Thoracic aorta (tissue), 2 donors: ENCODE results near the gene GGTA1. TPM values are rescaled to one million over a fixed set of nuclear protein-coding genes. Genes with fewer than 3 reads are reported as not detected.

Experiments used
- ATAC-seq: fragments of 150-250 bp; one replicate; pipeline ENCODE4 v1.8.0; 2017; ENCODE audit warnings: low read depth; ENCODE audit not compliant: insufficient number of reproducible peaks, low FRiP score
- DNase-seq: peaks from one replicate; pipeline ENCODE4 v3.0.0-alpha.2; 2020; ENCODE audit warnings: low spot score
- H3K27ac ChIP-seq, 2 donors: fragments of 200-600 bp; sonication (generic); 1 replicate in 1 of 2; 2 replicates in 1 of 2; pipeline ENCODE4 v1.5.1; 2016; ENCODE audit warnings: mild to moderate bottlenecking in 2 of 2, moderate library complexity in 2 of 2
- H3K27me3 ChIP-seq: fragments of 200-600 bp; sonication (generic); replicated peaks from 2 replicates; pipeline ENCODE4 v1.6.0; 2016; ENCODE audit warnings: mild to moderate bottlenecking; ENCODE audit not compliant: insufficient read depth
- H3K36me3 ChIP-seq: fragments of 200-600 bp; sonication (generic); one replicate; pipeline ENCODE4 v1.5.1; 2016
- H3K4me1 ChIP-seq, 2 donors: fragments of 200-600 bp; sonication (generic); 1 replicate in 1 of 2; 2 replicates in 1 of 2; pipeline versions ENCODE4 v1.5.1 to v1.6.0; 2016; ENCODE audit warnings: low read depth in 2 of 2, mild to moderate bottlenecking in 1 of 2; ENCODE audit not compliant: control insufficient read depth in 1 of 2
- H3K4me3 ChIP-seq: fragments of 200-600 bp; sonication (generic); 2 replicates; pipeline ENCODE4 v1.5.1; 2016; ENCODE audit warnings: mild to moderate bottlenecking
- H3K9me3 ChIP-seq: fragments of 200-600 bp; sonication (generic); 2 replicates; pipeline ENCODE4 v1.5.1; 2016
- total RNA-seq, 2 donors: library from RNA; depleted of rRNA; stranded (reverse); fragments of >200 nt; gene quantifications; one replicate each; pipeline versions ENCODE4 v1.1.0 to v1.2.3, GENCODE V29; 2016
- TF ChIP-seq, protein P1 (sequence below): fragments of 200-600 bp; sonication (generic); IDR thresholded peaks from one replicate; pipeline ENCODE4 v1.5.1; 2019; ENCODE audit warnings: antibody characterized with exemption

Gene GGTA1
- total RNA-seq, 2 donors from 2014 or later: 55.1 to 102 TPM

DNA sequence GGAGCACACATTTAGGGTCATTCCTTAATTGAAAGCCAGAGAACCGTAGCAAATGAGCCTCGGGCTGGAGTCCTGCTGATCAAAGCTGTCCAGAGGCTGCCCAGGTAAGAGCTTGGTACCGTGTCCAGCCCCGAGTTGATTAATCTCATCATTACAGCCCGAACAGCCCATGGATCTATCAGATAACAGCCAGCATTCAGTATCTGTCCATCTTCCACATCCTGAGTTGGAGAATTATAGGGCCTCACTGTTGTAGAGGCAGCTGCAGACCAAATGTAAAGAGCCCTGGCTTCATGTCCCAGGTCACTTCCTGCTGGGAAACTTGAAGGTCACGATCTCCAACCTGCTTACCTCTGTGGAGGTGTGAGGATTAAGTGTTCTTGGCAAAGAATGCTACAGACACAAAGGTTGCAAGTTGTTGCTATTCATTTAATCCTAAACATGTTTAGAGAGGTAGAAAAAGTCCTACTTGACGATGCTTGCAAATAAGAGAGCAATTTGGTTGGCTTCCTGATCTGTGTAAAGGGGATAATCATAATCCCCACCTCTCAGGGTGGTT is 16.1 kb downstream of the GGTA1 start:
- Histone ChIP-seq H3K27me3 (no peaks in the 10 kb centered on the region), H3K4me3 (no peak overlapping the region), H3K27ac (peak overlapping the region; percentile 76 to 92), H3K9me3 (no peaks in the 10 kb centered on the region), H3K4me1 (peaks cover 65 to 93% of the 10 kb centered on the region in 2 donors), H3K36me3 (no peaks in the 10 kb centered on the region)
- ATAC-seq: no peak
- TF ChIP-seq, protein P1, sequence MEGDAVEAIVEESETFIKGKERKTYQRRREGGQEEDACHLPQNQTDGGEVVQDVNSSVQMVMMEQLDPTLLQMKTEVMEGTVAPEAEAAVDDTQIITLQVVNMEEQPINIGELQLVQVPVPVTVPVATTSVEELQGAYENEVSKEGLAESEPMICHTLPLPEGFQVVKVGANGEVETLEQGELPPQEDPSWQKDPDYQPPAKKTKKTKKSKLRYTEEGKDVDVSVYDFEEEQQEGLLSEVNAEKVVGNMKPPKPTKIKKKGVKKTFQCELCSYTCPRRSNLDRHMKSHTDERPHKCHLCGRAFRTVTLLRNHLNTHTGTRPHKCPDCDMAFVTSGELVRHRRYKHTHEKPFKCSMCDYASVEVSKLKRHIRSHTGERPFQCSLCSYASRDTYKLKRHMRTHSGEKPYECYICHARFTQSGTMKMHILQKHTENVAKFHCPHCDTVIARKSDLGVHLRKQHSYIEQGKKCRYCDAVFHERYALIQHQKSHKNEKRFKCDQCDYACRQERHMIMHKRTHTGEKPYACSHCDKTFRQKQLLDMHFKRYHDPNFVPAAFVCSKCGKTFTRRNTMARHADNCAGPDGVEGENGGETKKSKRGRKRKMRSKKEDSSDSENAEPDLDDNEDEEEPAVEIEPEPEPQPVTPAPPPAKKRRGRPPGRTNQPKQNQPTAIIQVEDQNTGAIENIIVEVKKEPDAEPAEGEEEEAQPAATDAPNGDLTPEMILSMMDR: no peak
- DNase-seq: no peak

DNA sequence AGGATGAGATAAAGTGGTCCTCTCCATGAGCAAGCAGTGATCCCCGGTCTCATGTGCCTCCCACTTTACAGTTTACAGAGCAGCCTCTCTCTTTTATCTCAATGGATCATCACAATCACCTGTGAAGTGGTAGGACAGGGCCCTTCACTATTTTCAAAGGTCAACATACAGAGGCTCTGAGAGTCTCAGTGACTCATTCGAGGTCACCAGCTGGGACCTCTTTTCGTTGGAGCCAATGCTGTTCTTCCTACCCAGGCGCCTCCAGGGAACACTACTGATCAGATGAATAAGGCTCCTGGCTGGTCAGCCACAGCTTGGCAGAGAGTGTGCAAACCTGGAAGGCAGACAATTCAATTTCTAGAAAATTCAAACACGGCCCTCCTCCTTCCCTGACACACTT is 16.6 kb downstream of the GGTA1 start:
- Histone ChIP-seq H3K27me3 (no peaks in the 10 kb centered on the region), H3K27ac (peak overlapping the region; percentile 76 to 92), H3K4me3 (no peak overlapping the region), H3K36me3 (no peaks in the 10 kb centered on the region), H3K4me1 (peaks cover 69 to 98% of the 10 kb centered on the region in 2 donors), H3K9me3 (no peaks in the 10 kb centered on the region)
- ATAC-seq: no peak
- TF ChIP-seq, protein P1: no peak
- no peak for DNase-seq

DNA sequence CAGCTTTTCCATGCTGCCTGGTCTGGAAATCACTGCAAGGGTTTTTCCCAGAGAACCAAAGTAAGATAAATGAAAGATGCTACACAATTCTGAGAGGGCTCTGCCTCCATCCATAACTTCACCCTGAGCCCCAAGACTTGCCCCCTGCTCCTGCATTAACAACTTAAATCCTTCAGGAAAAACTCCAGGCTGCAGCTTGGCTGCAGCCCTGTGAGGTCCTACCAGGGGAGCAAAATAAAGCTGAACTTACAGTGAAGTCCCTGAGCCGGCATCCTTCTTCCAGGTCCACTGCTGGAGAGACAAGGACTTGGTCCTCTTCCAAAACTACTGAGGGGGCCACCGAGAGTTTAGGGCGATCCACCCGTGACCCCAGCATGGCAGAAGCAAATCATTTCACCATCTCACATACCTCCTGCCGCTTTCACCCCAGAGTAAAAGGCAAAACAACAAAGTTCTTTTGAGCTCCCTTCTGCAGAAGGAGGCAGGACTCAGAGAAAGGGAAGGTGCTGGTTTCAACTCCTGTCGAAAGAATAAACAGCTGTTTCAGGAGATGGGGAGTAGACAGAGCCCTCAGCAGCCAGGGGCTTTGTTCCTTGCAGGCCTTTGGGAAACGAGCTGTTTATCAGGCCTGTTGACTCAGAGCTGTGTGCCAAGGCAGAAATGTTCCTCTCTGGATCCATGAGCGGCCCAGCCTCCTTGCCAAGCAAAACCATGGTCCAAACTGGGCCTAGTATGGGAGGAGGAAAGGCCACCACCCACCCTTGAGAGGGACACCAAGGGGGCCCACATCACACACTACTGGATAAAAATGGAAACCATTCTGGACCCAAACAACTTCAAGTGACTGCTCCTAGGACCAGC is 20.6 kb downstream of the GGTA1 start:
- ATAC-seq (no peak), DNase-seq (no peak)
- H3K4me3 ChIP-seq: peak overlapping the region; percentile 59
- no peaks in the 10 kb centered on the region for H3K27me3 ChIP-seq
- H3K4me1 ChIP-seq: peaks cover 66 to 98% of the 10 kb centered on the region in 2 donors
- H3K9me3 ChIP-seq: no peaks in the 10 kb centered on the region
- TF ChIP-seq, protein P1: no peak
- H3K27ac ChIP-seq: peak overlapping the region; percentile 90
- no peaks in the 10 kb centered on the region for H3K36me3 ChIP-seq

DNA sequence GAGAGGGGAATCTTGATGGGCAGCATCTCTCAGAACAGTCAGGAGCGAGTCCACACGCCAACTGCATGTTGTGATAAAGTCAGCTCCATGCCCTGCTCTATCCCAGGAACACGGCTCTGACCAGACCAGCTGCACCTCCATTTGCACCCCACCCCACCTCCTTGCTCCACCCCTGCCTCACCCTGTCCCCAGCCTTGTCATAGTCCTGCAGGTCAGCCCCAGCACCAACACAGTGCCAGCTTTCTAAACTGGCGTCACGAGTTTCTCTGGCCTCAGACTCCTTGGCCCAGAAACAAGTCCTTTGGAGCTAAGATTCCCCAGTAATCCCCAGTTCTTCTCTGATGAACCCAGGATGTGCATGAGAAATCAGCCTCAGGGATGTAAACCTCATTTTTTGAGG is 23.5 kb downstream of the GGTA1 start:
- H3K9me3 ChIP-seq: no peaks in the 10 kb centered on the region
- no peaks in the 10 kb centered on the region for H3K27me3 ChIP-seq
- H3K4me3 ChIP-seq: no peak overlapping the region
- peak overlapping the region; percentile 90 for H3K27ac ChIP-seq
- no peak for ATAC-seq
- no peak for DNase-seq
- H3K36me3 ChIP-seq: no peaks in the 10 kb centered on the region
- TF ChIP-seq, protein P1: no peak
- peaks cover 54 to 100% of the 10 kb centered on the region in 2 donors for H3K4me1 ChIP-seq

DNA sequence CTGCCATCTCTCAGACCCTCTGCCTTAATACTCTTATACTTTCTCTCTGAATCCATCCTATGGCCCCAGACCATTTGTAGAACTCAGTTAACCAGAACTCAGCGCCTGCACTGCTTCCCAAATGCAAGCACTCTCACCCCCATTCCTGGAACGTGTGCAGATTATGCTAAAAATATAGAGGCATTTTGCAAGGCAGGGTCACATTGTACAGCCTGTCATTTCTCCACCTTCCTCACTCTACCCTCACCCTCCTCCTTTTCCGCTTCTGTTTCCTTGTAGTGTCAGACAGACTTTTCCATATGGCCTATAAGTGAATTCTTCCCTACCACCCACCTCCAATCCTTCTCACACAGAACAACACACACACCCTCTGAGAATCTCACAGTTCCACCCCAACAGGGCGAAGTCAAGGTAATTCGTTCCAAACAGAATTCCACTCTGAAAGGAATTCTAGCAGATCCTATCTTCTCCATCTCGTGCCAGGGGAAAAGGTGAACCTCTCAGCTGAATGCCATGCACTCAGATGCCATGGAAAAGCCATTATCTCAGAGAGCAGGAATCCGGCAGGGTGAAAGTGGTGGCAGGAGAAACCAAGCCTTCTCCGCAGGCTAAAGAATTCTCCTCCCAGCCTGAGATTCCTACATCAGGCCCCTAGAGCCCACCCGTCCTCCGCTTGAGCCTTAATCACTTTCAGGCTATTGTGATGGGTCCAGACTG is 25.3 kb downstream of the GGTA1 start:
- no peaks in the 10 kb centered on the region for H3K9me3 ChIP-seq
- peak overlapping the region; percentile 90 for H3K27ac ChIP-seq
- DNase-seq (no peak), ATAC-seq (no peak)
- TF ChIP-seq, protein P1: no peak
- H3K27me3 ChIP-seq: no peaks in the 10 kb centered on the region
- H3K36me3 ChIP-seq: no peaks in the 10 kb centered on the region
- H3K4me3 ChIP-seq: peak overlapping the region; percentile 33
- peaks cover 41 to 99% of the 10 kb centered on the region in 2 donors for H3K4me1 ChIP-seq
